GM15510 (cell line): ENCODE results near the gene NENF.

ENCODE experiments used
- POLR2A ChIP-seq: IDR thresholded peaks from 3 replicates; pipeline ENCODE4 v1.6.1; 2011; ENCODE audit warnings: borderline replicate concordance; ENCODE audit not compliant: insufficient read length; ENCODE audit errors: extremely low read depth

The NENF gene

GRCh38 chr1:212484701-212485570, 52.2 kb downstream of the NENF start:
- TF ChIP-seq POLR2A: no peak

DNA sequence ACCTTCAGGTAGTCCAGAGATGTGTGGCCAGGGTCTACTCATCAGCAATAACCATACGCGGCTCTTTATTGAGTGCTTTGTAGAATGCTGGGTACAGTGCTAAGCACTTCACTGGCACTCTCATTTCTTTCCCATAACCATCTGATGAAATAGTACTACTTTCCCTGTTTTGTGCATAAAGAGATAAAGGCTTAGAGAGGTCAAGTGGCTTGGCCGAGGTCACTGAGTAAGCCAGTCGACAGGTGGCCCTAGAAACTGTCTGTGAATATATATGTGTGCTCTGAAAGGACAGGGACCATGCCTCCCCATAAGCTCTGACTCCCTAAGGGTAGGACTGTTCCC, 52.8 kb downstream of the NENF start:
- TF ChIP-seq POLR2A: no peak

DNA sequence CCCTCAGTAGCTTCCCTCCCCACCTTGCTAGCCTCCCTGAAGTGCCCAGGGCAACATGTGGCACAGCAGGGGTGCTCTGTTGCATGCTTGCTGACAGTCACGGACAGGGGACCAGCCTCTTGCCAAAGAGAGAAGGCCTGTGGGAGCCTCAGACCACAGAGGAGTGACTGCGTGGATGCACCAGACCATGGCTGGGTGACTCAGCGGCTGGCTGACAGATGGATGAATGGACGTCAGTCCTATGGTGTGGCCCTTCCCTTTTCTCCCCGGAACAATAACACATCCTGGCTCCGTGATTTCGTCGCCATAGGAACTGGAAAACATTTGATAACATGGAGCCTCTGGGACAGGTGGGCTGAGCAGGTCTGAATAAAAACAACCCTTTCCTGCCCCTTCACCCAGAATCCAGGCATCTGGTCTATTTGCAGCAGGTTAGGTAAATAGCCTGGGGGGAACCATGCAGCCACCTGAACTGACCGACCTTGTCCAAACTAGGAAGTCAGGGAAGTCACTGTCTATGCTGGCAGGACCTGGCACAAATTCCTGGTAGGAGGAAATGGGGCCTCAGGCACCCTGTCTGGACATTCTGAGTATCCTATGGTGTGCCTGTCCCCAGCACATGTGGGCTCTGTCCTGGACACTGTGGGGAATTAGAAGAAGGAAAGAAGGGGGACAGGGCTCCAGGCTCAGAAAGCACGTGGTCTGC, 53.3 kb downstream of the NENF start:
- no peak for TF ChIP-seq POLR2A

GRCh38 chr1:212486619-212486975, 53.9 kb downstream of the NENF start:
- no peak for TF ChIP-seq POLR2A

DNA sequence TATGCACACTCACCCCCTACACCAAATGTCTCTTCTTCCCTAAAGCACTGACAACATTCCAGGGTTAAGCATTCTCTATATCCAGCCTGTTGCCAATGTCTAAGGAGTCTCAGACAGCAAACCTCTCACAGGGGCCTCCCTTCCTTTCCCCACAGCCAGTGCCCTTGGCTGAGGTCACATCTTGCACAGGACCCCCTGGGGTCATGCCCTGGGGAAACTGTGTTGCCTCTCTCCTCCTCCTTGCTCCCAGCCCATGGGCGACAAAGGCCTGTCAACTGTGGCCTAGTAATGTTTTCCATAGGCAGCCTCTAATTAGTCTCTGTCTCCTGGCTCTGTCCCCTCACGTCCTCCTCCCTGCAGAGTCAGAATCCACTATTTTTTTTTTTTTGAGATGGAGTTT, 54.6 kb downstream of the NENF start:
- no peak for TF ChIP-seq POLR2A

DNA sequence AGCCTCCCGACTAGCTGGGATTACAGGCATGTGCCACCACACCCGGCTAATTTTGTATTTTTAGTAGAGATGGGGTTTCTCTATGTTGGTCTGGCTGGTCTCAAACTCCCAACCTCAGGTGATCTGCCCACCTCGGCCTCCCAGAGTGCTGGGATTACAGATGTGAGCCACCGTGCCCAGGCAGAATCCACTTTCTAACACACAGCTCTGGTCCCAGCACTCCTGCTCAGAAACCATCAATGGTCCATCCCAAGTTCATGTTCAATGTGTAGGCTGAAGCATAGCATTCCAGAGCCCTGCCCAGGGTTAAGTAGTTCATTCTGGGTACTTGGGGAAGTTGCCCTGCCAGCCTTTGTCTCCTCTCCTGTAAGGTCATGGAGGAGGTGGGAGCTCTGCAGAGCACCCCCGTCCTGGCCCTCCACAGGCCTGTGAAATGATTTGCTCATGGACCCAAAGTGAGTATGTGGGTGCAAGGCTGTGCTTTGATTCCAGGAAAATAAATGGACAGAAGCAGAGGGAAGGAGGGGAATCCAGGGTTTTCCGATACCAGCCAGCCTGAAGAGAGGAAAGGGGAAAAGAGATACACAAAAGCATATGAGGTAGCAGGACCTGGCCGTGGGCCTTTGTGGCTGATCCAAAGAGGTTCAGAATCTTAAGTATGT, 55.2 kb downstream of the NENF start:
- TF ChIP-seq POLR2A: no peak

GRCh38 chr1:212488436-212489283, 55.9 kb downstream of the NENF start:
- TF ChIP-seq POLR2A: no peak

- TF ChIP-seq POLR2A: no peak
Measured at GRCh38 chr1:212489284-212489859, 56.7 kb downstream of the NENF start.

GRCh38 chr1:212490276-212490675, 57.6 kb downstream of the NENF start:
- TF ChIP-seq POLR2A: no peak

- TF ChIP-seq POLR2A: no peak
Measured at GRCh38 chr1:212491454-212491853, 58.7 kb downstream of the NENF start.
